ENCODE data around the gene ZNF106.

The ZNF106 gene

DNA sequence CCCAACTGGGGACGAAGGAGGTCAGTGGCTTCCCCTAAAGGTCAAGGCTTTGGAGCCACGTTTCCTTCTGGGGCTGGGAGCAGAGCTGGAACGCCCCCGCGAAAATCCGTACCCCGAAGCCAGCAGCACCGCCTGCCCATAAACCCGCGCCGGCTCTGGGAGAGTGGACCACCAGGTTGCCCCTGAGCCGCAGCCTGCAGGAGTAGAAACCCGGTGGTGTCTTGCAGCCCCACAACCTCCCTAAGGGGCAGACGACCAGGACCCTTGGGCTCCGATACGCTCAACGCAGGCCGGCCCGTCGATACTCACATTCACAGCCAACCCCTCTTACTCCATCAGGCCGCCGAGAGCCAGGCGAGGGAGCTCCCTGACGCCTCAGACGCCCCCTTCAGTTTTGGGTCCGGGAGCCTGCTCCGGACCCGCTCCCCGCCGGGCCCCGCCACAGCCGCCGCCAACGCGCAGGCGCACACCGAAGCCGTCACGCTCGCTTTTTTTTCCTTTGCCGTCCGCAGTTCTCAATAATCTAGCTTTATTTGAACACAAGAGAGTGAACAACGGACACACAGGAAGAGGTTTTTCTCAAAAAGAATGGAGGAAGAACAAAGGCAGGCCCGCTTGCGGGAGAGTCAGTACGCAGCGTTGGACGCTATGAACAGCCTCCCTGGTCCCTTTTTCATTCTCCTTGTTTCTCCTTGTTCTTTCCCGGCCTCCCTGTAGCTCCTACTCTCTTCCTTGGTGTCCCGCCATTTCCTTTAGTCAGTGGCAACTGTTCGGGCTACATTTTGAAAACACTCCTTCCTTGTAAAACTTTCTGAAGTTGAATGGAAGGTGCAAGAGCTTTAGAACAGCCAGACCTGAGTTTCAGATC is at the start of gene ZNF106:
Gene ZNF106, minus strand, starts transcription at position 471 of the 868 bp plus-strand sequence. CDS start 18,852 bp downstream, outside the sequence.
- Histone ChIP-seq H3K27me3 (ENCODE audit: control insufficient read depth, insufficient read depth, low read length) (no peaks in the 10 kb centered on the region), H3K4me3 (ENCODE audit: low read length) (peak within 1 kb of the TSS; percentile 64), H3K9me3 (ENCODE audit: control insufficient read depth, low read depth, low read length) (no peaks in the 10 kb centered on the region), H3K27ac (ENCODE audit: low read length) (peak within 1 kb of the TSS; percentile 94), H3K36me3 (ENCODE audit: control insufficient read depth, low read depth, low read length) (no peaks in the 10 kb centered on the region), H3K9ac (ENCODE audit: low read length) (peak within 1 kb of the TSS; percentile 87), H3K4me1 (ENCODE audit: control insufficient read depth, low read depth, low read length) (peaks cover 3% of the 10 kb centered on the region)

DNA sequence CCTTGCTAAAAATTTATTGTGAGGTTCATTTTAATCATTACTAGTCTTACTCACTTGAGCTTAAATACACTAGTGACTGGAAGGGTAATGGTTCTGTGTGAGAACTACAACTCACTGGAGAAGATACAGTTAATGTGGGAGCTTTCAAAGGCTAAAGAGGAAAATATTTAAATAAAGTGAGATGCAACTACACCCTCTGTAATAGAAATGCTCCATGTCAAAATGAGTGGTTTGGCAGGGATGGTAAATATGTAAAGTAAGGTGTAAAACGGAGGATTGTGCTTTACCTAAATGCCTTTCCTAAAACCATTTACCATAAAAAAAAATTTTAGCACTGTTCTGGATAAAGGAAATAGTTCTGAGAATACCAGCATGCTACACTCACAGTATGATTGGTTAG is 42.3 kb upstream of the ZNF106 start:
- peaks cover 25% of the 10 kb centered on the region for H3K36me3 ChIP-seq (ENCODE audit: control insufficient read depth, low read depth, low read length)
- H3K4me1 ChIP-seq (ENCODE audit: control insufficient read depth, low read depth, low read length), result no peaks in the 10 kb centered on the region
- no peak overlapping the region for H3K4me3 ChIP-seq (ENCODE audit: low read length)
- no peak overlapping the region for H3K9ac ChIP-seq (ENCODE audit: low read length)
- H3K27ac ChIP-seq (ENCODE audit: low read length), result no peak overlapping the region
- H3K9me3 ChIP-seq (ENCODE audit: control insufficient read depth, low read depth, low read length), result no peaks in the 10 kb centered on the region
- H3K27me3 ChIP-seq (ENCODE audit: control insufficient read depth, insufficient read depth, low read length), result no peaks in the 10 kb centered on the region

DNA sequence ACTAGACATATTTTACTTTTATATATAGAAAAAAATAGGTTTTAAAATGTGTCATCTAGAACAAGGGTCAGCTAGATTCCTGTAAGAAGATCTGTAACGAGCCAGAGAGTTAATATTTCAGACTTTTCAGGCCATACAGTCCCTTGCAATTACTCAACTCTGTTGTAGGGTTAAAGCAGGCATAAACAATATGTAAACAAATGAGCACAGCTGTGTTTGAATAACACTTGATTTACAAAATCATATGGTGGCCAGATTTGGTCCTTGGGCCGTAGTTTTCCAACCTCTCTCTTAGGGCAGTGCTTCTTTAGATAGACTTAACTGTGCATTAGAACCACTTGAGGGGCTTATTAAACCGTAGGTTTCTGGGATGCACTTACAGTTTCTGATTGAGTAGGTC is 38.0 kb upstream of the ZNF106 start:
- no peaks in the 10 kb centered on the region for H3K27me3 ChIP-seq (ENCODE audit: control insufficient read depth, insufficient read depth, low read length)
- no peak overlapping the region for H3K27ac ChIP-seq (ENCODE audit: low read length)
- no peaks in the 10 kb centered on the region for H3K9me3 ChIP-seq (ENCODE audit: control insufficient read depth, low read depth, low read length)
- H3K9ac ChIP-seq (ENCODE audit: low read length), result no peak overlapping the region
- H3K4me3 ChIP-seq (ENCODE audit: low read length), result no peak overlapping the region
- H3K4me1 ChIP-seq (ENCODE audit: control insufficient read depth, low read depth, low read length), result no peaks in the 10 kb centered on the region
- H3K36me3 ChIP-seq (ENCODE audit: control insufficient read depth, low read depth, low read length), result peaks cover 25% of the 10 kb centered on the region

DNA sequence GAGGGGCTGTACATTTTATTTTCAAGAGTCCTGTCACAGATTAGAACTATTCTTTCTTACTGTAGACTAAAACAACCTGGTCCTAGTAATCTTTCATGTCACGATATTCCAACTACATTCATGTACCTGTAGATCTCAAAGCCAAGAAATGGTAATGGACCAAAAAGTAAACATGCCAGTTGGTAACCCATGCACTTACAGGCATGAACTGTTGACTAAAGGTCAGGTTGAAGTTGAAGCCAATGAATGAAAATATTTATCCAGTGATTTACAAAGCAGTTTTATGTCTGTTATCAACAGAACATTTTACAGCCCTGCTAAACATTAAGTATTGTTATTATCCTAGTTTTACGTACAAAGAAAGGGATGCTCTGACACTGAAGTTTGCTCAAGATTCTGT is 32.4 kb upstream of the ZNF106 start:
- Histone ChIP-seq H3K9ac (ENCODE audit: low read length) (no peak overlapping the region), H3K27ac (ENCODE audit: low read length) (no peak overlapping the region), H3K36me3 (ENCODE audit: control insufficient read depth, low read depth, low read length) (peaks cover 10% of the 10 kb centered on the region), H3K27me3 (ENCODE audit: control insufficient read depth, insufficient read depth, low read length) (no peaks in the 10 kb centered on the region), H3K4me1 (ENCODE audit: control insufficient read depth, low read depth, low read length) (no peaks in the 10 kb centered on the region), H3K9me3 (ENCODE audit: control insufficient read depth, low read depth, low read length) (no peaks in the 10 kb centered on the region), H3K4me3 (ENCODE audit: low read length) (no peak overlapping the region)

DNA sequence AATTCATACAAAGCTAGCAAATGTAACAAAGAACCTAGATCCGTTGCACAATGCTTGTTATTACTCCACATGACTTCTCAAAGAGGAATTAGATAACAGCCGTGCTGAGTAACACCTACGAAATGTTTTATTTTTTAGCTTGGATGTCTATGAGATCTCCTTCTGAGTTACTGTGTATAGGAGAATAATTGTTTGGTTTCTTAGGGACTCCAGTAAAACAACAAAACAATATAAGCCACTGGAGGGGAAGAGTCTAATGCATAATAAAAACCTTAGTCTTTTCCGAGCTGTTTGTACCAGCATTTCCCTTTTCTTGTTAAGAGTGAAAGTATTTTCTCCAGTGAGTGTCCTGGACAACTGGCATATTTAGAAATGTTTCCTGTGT is 20.1 kb upstream of the ZNF106 start:
- H3K4me3 ChIP-seq (ENCODE audit: low read length), result no peak overlapping the region
- H3K9me3 ChIP-seq (ENCODE audit: control insufficient read depth, low read depth, low read length), result no peaks in the 10 kb centered on the region
- H3K27ac ChIP-seq (ENCODE audit: low read length), result no peak overlapping the region
- no peak overlapping the region for H3K9ac ChIP-seq (ENCODE audit: low read length)
- peaks cover 16% of the 10 kb centered on the region for H3K36me3 ChIP-seq (ENCODE audit: control insufficient read depth, low read depth, low read length)
- no peaks in the 10 kb centered on the region for H3K4me1 ChIP-seq (ENCODE audit: control insufficient read depth, low read depth, low read length)
- no peaks in the 10 kb centered on the region for H3K27me3 ChIP-seq (ENCODE audit: control insufficient read depth, insufficient read depth, low read length)

DNA sequence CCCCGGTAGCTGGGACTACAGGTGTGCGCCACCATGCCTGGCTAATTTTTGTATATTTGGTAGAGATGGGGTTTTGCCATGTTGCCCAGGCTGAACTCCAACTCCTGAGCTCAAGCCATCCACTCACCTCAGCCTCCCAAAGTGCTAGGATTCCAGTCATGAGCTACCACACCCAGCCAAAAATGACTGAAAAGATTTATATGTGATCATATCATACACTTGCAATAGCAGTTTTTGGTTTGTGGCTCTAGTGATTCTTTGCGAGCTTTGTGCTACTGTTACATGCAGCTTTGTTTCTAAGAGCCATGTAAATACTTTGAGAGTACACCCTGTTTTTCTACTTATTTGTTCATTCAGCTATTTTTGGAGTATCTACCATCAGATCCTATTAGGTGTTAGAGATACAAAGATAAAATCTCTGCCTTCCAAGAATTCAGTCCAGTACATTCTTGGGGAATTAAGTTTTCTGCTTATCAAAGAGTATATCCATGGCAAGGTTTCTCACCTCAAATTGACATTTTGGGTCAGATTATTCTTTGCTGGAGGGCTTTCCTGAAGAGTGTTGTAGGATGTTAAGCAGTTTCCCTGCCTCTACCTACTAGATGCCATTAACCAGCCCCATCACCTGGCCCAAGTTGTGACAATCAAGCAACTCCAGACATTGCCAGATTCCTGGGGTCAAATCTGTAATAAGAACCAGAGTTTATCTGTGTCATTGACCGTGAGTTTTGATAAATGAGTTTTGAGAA is 19.5 kb upstream of the ZNF106 start:
- H3K27me3 ChIP-seq (ENCODE audit: control insufficient read depth, insufficient read depth, low read length), result no peaks in the 10 kb centered on the region
- no peaks in the 10 kb centered on the region for H3K4me1 ChIP-seq (ENCODE audit: control insufficient read depth, low read depth, low read length)
- H3K9me3 ChIP-seq (ENCODE audit: control insufficient read depth, low read depth, low read length), result no peaks in the 10 kb centered on the region
- peaks cover 16% of the 10 kb centered on the region for H3K36me3 ChIP-seq (ENCODE audit: control insufficient read depth, low read depth, low read length)
- H3K4me3 ChIP-seq (ENCODE audit: low read length), result no peak overlapping the region
- H3K27ac ChIP-seq (ENCODE audit: low read length), result no peak overlapping the region
- H3K9ac ChIP-seq (ENCODE audit: low read length), result no peak overlapping the region

DNA sequence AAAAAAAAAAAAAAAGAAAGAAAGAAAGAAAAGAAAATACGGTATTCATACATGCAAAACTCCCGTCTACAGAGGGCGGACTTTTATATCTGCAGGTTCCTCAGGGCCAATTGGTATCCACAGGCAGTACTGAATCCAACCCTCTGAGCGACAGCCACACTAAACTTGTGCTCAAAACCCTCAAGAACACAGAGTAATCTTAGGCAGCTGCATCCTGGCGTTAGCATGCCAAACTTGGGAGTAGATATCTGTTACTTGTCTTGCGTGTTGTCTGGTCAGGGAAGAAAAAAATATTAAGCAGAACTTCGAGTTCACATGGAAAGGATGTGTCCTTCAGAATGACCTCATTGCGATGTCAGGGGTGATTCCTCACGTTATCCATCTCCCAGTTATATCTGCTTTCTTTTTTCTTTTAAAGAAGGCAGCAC is 17.3 kb upstream of the ZNF106 start:
- no peak overlapping the region for H3K27ac ChIP-seq (ENCODE audit: low read length)
- no peaks in the 10 kb centered on the region for H3K9me3 ChIP-seq (ENCODE audit: control insufficient read depth, low read depth, low read length)
- H3K9ac ChIP-seq (ENCODE audit: low read length), result no peak overlapping the region
- H3K4me3 ChIP-seq (ENCODE audit: low read length), result no peak overlapping the region
- no peaks in the 10 kb centered on the region for H3K27me3 ChIP-seq (ENCODE audit: control insufficient read depth, insufficient read depth, low read length)
- no peaks in the 10 kb centered on the region for H3K4me1 ChIP-seq (ENCODE audit: control insufficient read depth, low read depth, low read length)
- H3K36me3 ChIP-seq (ENCODE audit: control insufficient read depth, low read depth, low read length), result peaks cover 7% of the 10 kb centered on the region

DNA sequence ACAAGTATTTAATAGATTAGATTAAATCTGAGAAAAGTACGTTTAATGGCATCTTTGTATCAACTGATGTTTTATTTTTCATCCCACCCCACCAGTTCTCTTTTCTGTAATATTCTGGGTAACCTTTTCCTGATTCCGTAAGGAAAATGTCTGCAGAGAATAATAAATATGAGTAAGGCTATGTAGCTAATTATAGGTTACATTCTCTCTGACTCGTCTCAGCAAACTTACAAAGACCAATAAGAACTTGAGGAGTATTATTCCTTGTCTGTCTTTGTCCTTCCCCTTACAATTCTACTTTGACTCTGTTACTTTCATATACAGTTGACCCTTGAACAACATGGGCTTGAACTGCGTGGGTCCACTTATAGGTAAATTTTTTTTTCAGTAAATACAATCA is 16.6 kb upstream of the ZNF106 start:
- H3K9ac ChIP-seq (ENCODE audit: low read length), result no peak overlapping the region
- no peaks in the 10 kb centered on the region for H3K4me1 ChIP-seq (ENCODE audit: control insufficient read depth, low read depth, low read length)

DNA sequence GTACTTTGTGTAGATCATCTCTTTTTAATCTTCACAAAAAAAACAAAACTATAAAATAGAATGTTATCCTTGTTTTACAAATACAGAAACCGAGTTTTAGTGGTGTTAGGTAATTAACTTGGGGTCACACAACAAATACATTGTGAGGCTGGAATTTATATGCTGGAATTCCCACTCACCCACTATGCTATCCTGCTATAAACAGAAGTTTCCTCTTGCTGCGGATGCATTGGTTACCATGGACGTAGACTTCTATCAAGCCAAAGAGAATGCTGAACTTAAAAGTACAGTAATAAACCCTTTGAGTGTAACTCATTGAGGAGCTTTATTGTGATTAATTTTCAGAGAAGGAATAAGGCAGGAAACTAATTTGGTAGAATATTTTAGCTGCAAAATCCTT is 13.7 kb upstream of the ZNF106 start:
- Histone ChIP-seq H3K9ac (ENCODE audit: low read length) (no peak overlapping the region), H3K27ac (ENCODE audit: low read length) (no peak overlapping the region), H3K4me1 (ENCODE audit: control insufficient read depth, low read depth, low read length) (peaks cover 6% of the 10 kb centered on the region), H3K9me3 (ENCODE audit: control insufficient read depth, low read depth, low read length) (no peaks in the 10 kb centered on the region), H3K36me3 (ENCODE audit: control insufficient read depth, low read depth, low read length) (no peaks in the 10 kb centered on the region), H3K27me3 (ENCODE audit: control insufficient read depth, insufficient read depth, low read length) (no peaks in the 10 kb centered on the region), H3K4me3 (ENCODE audit: low read length) (no peak overlapping the region)

More for the DNA sequence above, 16.6 kb upstream of the ZNF106 start:
- Histone ChIP-seq H3K27me3 (ENCODE audit: control insufficient read depth, insufficient read depth, low read length) (no peaks in the 10 kb centered on the region), H3K27ac (ENCODE audit: low read length) (no peak overlapping the region), H3K36me3 (ENCODE audit: control insufficient read depth, low read depth, low read length) (no peaks in the 10 kb centered on the region), H3K4me3 (ENCODE audit: low read length) (no peak overlapping the region), H3K9me3 (ENCODE audit: control insufficient read depth, low read depth, low read length) (no peaks in the 10 kb centered on the region)

DNA sequence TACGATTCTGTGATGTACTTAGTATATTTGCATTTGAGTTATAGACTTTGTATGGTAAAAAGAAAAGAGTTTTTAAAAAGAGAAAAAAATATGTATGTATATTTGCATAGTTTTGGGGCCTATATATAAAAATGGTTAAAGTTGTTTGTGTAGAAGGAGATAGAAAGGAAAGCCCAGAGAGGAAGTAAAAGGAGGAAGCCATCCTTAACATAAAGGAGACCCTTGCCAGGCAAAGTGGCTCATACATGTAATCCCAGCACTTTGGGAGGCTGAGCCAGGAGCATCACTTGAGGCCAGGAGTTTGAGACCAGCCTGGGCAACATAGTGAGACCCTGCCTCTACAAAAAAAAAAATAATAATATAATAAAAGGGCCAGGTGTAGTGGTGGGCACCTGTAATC is 12.9 kb upstream of the ZNF106 start:
- Histone ChIP-seq H3K27me3 (ENCODE audit: control insufficient read depth, insufficient read depth, low read length) (no peaks in the 10 kb centered on the region), H3K9me3 (ENCODE audit: control insufficient read depth, low read depth, low read length) (no peaks in the 10 kb centered on the region), H3K9ac (ENCODE audit: low read length) (no peak overlapping the region), H3K4me1 (ENCODE audit: control insufficient read depth, low read depth, low read length) (peaks cover 6% of the 10 kb centered on the region), H3K27ac (ENCODE audit: low read length) (no peak overlapping the region), H3K36me3 (ENCODE audit: control insufficient read depth, low read depth, low read length) (no peaks in the 10 kb centered on the region), H3K4me3 (ENCODE audit: low read length) (no peak overlapping the region)

DNA sequence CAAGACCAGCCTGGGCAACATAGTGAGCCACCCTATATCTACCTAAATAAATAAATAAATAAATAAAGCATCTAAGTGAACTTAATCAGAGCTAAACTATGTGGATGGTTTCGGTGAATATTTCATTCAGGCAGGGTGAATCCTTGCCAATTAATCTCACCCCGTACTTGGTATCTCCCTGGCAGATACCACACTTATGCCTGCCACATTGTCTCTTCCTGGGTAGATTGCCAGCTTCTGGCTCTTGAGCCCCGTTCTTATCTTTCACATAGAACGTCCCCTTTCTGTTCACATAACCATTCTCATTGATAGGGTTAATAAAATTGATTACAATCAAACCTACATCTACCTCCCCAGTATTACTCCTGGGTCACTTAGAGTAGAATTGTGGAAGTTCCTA is 11.5 kb upstream of the ZNF106 start:
- Histone ChIP-seq H3K9me3 (ENCODE audit: control insufficient read depth, low read depth, low read length) (no peaks in the 10 kb centered on the region), H3K27ac (ENCODE audit: low read length) (no peak overlapping the region), H3K27me3 (ENCODE audit: control insufficient read depth, insufficient read depth, low read length) (no peaks in the 10 kb centered on the region), H3K4me3 (ENCODE audit: low read length) (no peak overlapping the region), H3K36me3 (ENCODE audit: control insufficient read depth, low read depth, low read length) (no peaks in the 10 kb centered on the region), H3K9ac (ENCODE audit: low read length) (no peak overlapping the region), H3K4me1 (ENCODE audit: control insufficient read depth, low read depth, low read length) (peaks cover 6% of the 10 kb centered on the region)

Data from iPS-18a (cell line).